Kasumi-1 (cell line): Measurements from ENCODE around the gene TRPM3.

Experiments
- DNase-seq, 2 experiments: peaks; one replicate each; lab custom pipeline; 2025; lab: John Stamatoyannopoulos, UW

TRPM3 gene

GRCh38 chr9:70578720-70579119, 542.7 kb downstream of the TRPM3 start:
- no peak for DNase-seq

- DNase-seq: no peak
Measured at GRCh38 chr9:70577671-70578070, 543.8 kb downstream of the TRPM3 start.

GRCh38 chr9:70576116-70576515, 545.3 kb downstream of the TRPM3 start:
- DNase-seq: no peak

- no peak for DNase-seq
Measured at GRCh38 chr9:70574151-70574837, 547.1 kb downstream of the TRPM3 start.

- no peak for DNase-seq
Measured at GRCh38 chr9:70573308-70573707, 548.1 kb downstream of the TRPM3 start.

- DNase-seq: no peak
Measured at GRCh38 chr9:70571258-70571657, 550.2 kb downstream of the TRPM3 start.

GRCh38 chr9:70569791-70570190, 551.6 kb downstream of the TRPM3 start:
- no peak for DNase-seq

- DNase-seq: no peak
Measured at GRCh38 chr9:70569070-70569772, 552.2 kb downstream of the TRPM3 start.

GRCh38 chr9:70567511-70567910, 553.9 kb downstream of the TRPM3 start:
- DNase-seq: no peak

GRCh38 chr9:70566751-70567150, 554.7 kb downstream of the TRPM3 start:
- DNase-seq: no peak

- DNase-seq: no peak
Measured at GRCh38 chr9:70566066-70566465, 555.4 kb downstream of the TRPM3 start.

- DNase-seq: no peak
Measured at GRCh38 chr9:70564468-70565335, 556.7 kb downstream of the TRPM3 start.

GRCh38 chr9:70563431-70564204, 557.8 kb downstream of the TRPM3 start:
- DNase-seq: peak; percentile 64 to 69

- DNase-seq: no peak
Measured at GRCh38 chr9:70563010-70563409, 558.4 kb downstream of the TRPM3 start.

GRCh38 chr9:70561786-70562395, 559.5 kb downstream of the TRPM3 start:
- no peak for DNase-seq

- no peak for DNase-seq
Measured at GRCh38 chr9:70561111-70561510, 560.3 kb downstream of the TRPM3 start.

GRCh38 chr9:70559102-70559501, 562.3 kb downstream of the TRPM3 start:
- DNase-seq: no peak

- DNase-seq: no peak
Measured at GRCh38 chr9:70557661-70558369, 563.6 kb downstream of the TRPM3 start.

GRCh38 chr9:70556771-70557170, 564.6 kb downstream of the TRPM3 start:
- DNase-seq: no peak

GRCh38 chr9:70554881-70555280, 566.5 kb downstream of the TRPM3 start:
- peak; percentile 32 to 40 for DNase-seq
